ENCODE results near the gene FOXQ1.

DNA sequence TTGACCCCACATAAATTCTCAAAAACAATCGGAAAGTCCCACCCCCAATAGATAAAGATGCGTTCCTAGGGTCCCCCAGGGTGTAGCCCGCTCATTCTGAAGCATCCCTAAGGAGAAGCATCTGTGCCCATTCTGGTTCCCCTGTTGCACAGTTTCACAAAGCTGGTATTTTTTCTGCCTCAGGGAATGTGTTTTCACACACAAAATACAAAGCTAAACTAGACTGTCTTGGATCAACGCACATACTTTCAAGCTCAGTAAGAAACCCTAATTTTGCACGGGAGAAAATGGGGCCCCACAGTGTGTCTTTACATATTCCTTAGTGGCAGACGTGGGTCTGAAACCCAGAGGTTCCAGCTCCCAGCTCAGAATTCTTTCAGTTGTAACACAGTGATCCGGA lies 6.1 kb downstream of the FOXQ1 start:
- TF ChIP-seq, protein P1, sequence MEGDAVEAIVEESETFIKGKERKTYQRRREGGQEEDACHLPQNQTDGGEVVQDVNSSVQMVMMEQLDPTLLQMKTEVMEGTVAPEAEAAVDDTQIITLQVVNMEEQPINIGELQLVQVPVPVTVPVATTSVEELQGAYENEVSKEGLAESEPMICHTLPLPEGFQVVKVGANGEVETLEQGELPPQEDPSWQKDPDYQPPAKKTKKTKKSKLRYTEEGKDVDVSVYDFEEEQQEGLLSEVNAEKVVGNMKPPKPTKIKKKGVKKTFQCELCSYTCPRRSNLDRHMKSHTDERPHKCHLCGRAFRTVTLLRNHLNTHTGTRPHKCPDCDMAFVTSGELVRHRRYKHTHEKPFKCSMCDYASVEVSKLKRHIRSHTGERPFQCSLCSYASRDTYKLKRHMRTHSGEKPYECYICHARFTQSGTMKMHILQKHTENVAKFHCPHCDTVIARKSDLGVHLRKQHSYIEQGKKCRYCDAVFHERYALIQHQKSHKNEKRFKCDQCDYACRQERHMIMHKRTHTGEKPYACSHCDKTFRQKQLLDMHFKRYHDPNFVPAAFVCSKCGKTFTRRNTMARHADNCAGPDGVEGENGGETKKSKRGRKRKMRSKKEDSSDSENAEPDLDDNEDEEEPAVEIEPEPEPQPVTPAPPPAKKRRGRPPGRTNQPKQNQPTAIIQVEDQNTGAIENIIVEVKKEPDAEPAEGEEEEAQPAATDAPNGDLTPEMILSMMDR (IDR thresholded peaks at IDR 0.05; ENCODE audit: low read depth, low read length, poor library complexity, severe bottlenecking): no peak
- TF ChIP-seq EZH2phosphoT487 (IDR thresholded peaks at IDR 0.05; ENCODE audit: borderline replicate concordance, low read length): no peak
